GM23248 (cell line): ENCODE data around the gene KIFC3. TPM values are rescaled to one million over a fixed set of nuclear protein-coding genes. Genes with fewer than 3 reads are reported as not detected.

Source experiments
- DNase-seq: peaks from one replicate; pipeline ENCODE4 v3.0.0-alpha.2; 2015
- H2AFZ ChIP-seq: fragments of 200-600 bp; sonication (generic); 2 replicates; pipeline ENCODE4 v1.6.1; 2016; ENCODE audit warnings: antibody characterized with exemption
- H3F3A ChIP-seq: fragments of 200-600 bp; sonication (generic); 2 replicates; pipeline ENCODE4 v1.6.1; 2016; ENCODE audit warnings: mild to moderate bottlenecking, antibody characterized with exemption, mixed run types; ENCODE audit not compliant: insufficient read depth
- H3K27ac ChIP-seq: fragments of 200-600 bp; sonication (generic); 2 replicates; pipeline ENCODE4 v1.5.1; 2016; ENCODE audit warnings: mild to moderate bottlenecking
- H3K27me3 ChIP-seq: fragments of 200-600 bp; sonication (generic); replicated peaks from 2 replicates; pipeline ENCODE4 v1.6.1; 2016; ENCODE audit warnings: mild to moderate bottlenecking; ENCODE audit not compliant: insufficient read depth
- H3K36me3 ChIP-seq: fragments of 200-600 bp; sonication (generic); 2 replicates; pipeline ENCODE4 v1.6.1; 2016; ENCODE audit warnings: low read depth, mild to moderate bottlenecking
- H3K4me1 ChIP-seq: fragments of 200-600 bp; sonication (generic); 2 replicates; pipeline ENCODE4 v1.6.1; 2016; ENCODE audit warnings: mild to moderate bottlenecking; ENCODE audit not compliant: insufficient read depth
- H3K4me2 ChIP-seq: fragments of 200-600 bp; sonication (generic); one replicate; pipeline ENCODE4 v1.6.1; 2016; ENCODE audit warnings: mild to moderate bottlenecking; ENCODE audit not compliant: unreplicated experiment
- H3K4me3 ChIP-seq: fragments of 200-600 bp; sonication (generic); 2 replicates; pipeline ENCODE4 v1.5.1; 2016; ENCODE audit warnings: mild to moderate bottlenecking
- H3K79me2 ChIP-seq: fragments of 200-600 bp; sonication (generic); 2 replicates; pipeline ENCODE4 v1.6.1; 2016; ENCODE audit warnings: mild to moderate bottlenecking; ENCODE audit not compliant: insufficient read depth
- H3K9ac ChIP-seq: fragments of 200-600 bp; sonication (generic); 2 replicates; pipeline ENCODE4 v1.6.1; 2016; ENCODE audit warnings: mild to moderate bottlenecking
- H3K9me2 ChIP-seq: fragments of 200-600 bp; sonication (generic); 2 replicates; pipeline ENCODE4 v1.6.1; 2016; ENCODE audit warnings: mixed run types, mild to moderate bottlenecking, moderate library complexity; ENCODE audit not compliant: insufficient read depth
- H3K9me3 ChIP-seq: fragments of 200-600 bp; sonication (generic); one replicate; pipeline ENCODE4 v1.6.1; 2017; ENCODE audit warnings: low read depth
- H4K20me1 ChIP-seq: fragments of 200-600 bp; sonication (generic); 2 replicates; pipeline ENCODE4 v1.6.0; 2016; ENCODE audit not compliant: insufficient read depth
- EZH2 ChIP-seq: fragments of 200-600 bp; sonication (generic); IDR thresholded peaks from 2 replicates; pipeline ENCODE4 v1.6.1; 2018; ENCODE audit warnings: antibody characterized with exemption, mild to moderate bottlenecking; ENCODE audit not compliant: insufficient read depth, poor library complexity, severe bottlenecking
- EZH2phosphoT487 ChIP-seq: fragments of 200-600 bp; sonication (generic); IDR thresholded peaks from 2 replicates; pipeline ENCODE4 v1.6.1; 2018; ENCODE audit warnings: antibody characterized with exemption, moderate library complexity, mild to moderate bottlenecking, low read depth; ENCODE audit not compliant: insufficient read depth
- WGBS, 2 experiments: methylation state at CpG; one replicate each; pipeline ENCODE4 v1.1.6; 2015 to 2017; ENCODE audit warnings: low lambda C conversion rate in 2 of 2, low coverage in 1 of 2; ENCODE audit errors: missing lambda C conversion rate in 2 of 2; 5-methylcytosine and 5-hydroxymethylcytosine counted together
- in situ Hi-C: fragments of 300-500 bp; cut with MboI; formaldehyde crosslinking; loops from 2 replicates; pipeline ENCODE4 v1.15.0; 2020
- polyA plus RNA-seq: library from polyadenylated mRNA; unstranded; fragments of >200 nt; fragmentation: Nextera tagmentation; extraction: Ambion mirVana; gene quantifications from 2 replicates; pipeline ENCODE4 v1.2.1, GENCODE V29; 2016
- total RNA-seq: library from RNA; depleted of rRNA; stranded (reverse); fragments of >200 nt; shearing (Covaris generic); gene quantifications from 2 replicates; pipeline ENCODE4 v1.2.3, GENCODE V29; 2014

The KIFC3 gene
- total and polyA plus RNA-seq, 2 experiments from 2014 or later: 27.0 to 65.3 TPM

- Histone ChIP-seq H3K4me3 (peak overlapping the region; percentile 93), H3K27me3 (no peaks in the 10 kb centered on the region), H3K79me2 (peaks cover 17% of the 10 kb centered on the region; the same call in 1 of the 2 replicates), H3K36me3 (no peaks in the 10 kb centered on the region), H3K9me2 (no peaks in the 10 kb centered on the region), H3K4me1 (peaks cover 22% of the 10 kb centered on the region), H3K27ac (peak overlapping the region; percentile 90), H2AFZ (peak overlapping the region; percentile 89), H3K9me3 (no peaks in the 10 kb centered on the region), H3K4me2 (peak overlapping the region; percentile 97), H3F3A (peaks cover 34% of the 10 kb centered on the region), H4K20me1 (no peaks in the 10 kb centered on the region), H3K9ac (peak overlapping the region; percentile 98)
- TF ChIP-seq EZH2 (no peak), EZH2phosphoT487 (no peak)
- peak; percentile 100 for DNase-seq
- 3% methylated on average over 41 to 45 of the region's 45 CpGs for WGBS, 2 experiments
- in situ Hi-C loops: no loop called here
Observed at GRCh38 chr16:57734925-57735754, 67.2 kb downstream of the KIFC3 start.

DNA sequence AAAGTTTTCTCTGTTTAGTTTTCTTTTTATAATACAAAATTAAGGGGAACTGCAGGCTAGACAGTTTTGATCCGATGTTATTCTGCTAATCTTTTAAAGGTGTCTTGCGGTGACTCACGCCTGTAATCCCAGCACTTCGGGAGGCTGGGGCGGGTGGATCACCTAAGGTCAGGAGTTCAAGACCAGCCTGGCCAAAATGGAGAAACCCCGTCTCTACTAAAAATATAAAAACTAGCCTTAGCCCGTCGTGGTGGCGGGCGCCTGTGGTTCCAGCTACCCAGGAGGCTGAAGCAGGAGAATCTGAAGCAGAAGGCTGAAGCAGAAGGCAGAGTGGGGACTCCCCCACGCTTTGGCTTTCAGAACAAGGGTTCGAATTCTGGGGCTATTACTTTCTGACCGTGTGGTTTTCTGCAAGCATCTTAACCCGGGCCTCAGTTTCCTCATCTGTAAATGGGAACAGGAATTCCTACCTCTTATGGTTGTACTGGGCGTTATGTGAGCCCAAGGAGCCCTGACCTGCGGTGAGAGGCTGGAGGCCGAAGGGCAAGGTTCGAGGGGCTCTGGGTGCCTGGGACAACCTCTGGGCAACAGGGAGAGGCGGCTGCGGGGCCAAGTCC, 67.9 kb downstream of the KIFC3 start:
- Histone ChIP-seq H3F3A (peaks cover 34% of the 10 kb centered on the region), H3K36me3 (no peaks in the 10 kb centered on the region), H3K9me3 (no peaks in the 10 kb centered on the region), H2AFZ (peak overlapping the region; percentile 89), H3K4me2 (peak overlapping the region; percentile 90), H3K4me1 (peaks cover 22% of the 10 kb centered on the region), H4K20me1 (no peaks in the 10 kb centered on the region), H3K9ac (peak overlapping the region; percentile 98), H3K27ac (peak overlapping the region; percentile 89), H3K27me3 (no peaks in the 10 kb centered on the region), H3K4me3 (peak overlapping the region; percentile 93), H3K9me2 (no peaks in the 10 kb centered on the region), H3K79me2 (peaks cover 17% of the 10 kb centered on the region; the same call in 1 of the 2 replicates)
- DNase-seq: no peak
- WGBS, 2 experiments: 42% methylated on average over 20 of the region's 20 CpGs
- in situ Hi-C loops: no loop called here
- no peak for TF ChIP-seq EZH2phosphoT487
- no peak for TF ChIP-seq EZH2

GRCh38 chr16:57732714-57733113, 69.6 kb downstream of the KIFC3 start:
- H2AFZ ChIP-seq: no peak overlapping the region

GRCh38 chr16:57732037-57732436, 70.3 kb downstream of the KIFC3 start:
- Histone ChIP-seq H3K36me3 (no peaks in the 10 kb centered on the region), H3K9me3 (no peaks in the 10 kb centered on the region), H3K4me2 (no peak overlapping the region), H3K4me3 (no peak overlapping the region), H3K27ac (peak overlapping the region; percentile 18), H3K27me3 (no peaks in the 10 kb centered on the region), H3F3A (peaks cover 29% of the 10 kb centered on the region), H3K79me2 (0 out of 2 replicates have a peak, but pooled peaks cover under 1% of the 10 kb centered on the region), H3K9ac (no peak overlapping the region), H4K20me1 (no peaks in the 10 kb centered on the region), H2AFZ (0 out of 2 replicates have a peak overlapping the region, but pooled peaks have one; percentile 8), H3K9me2 (no peaks in the 10 kb centered on the region), H3K4me1 (peaks cover 18% of the 10 kb centered on the region)
- in situ Hi-C loops: no loop called here
- DNase-seq: peak; percentile 84
- TF ChIP-seq EZH2: no peak
- no peak for TF ChIP-seq EZH2phosphoT487
- WGBS, 2 experiments: 2 to 4% methylated on average over 2 of the region's 2 CpGs

More at GRCh38 chr16:57732714-57733113, 69.6 kb downstream of the KIFC3 start:
- H3K4me1 ChIP-seq: peaks cover 22% of the 10 kb centered on the region
- no peaks in the 10 kb centered on the region for H3K9me2 ChIP-seq
- 0 out of 2 replicates have a peak, but pooled peaks cover 6% of the 10 kb centered on the region for H3K79me2 ChIP-seq
- H3K9me3 ChIP-seq: no peaks in the 10 kb centered on the region
- peaks cover 34% of the 10 kb centered on the region for H3F3A ChIP-seq
- no peaks in the 10 kb centered on the region for H4K20me1 ChIP-seq
- no peak overlapping the region for H3K4me3 ChIP-seq
- no peak for TF ChIP-seq EZH2phosphoT487
- no peak for TF ChIP-seq EZH2
- no peaks in the 10 kb centered on the region for H3K36me3 ChIP-seq
- H3K9ac ChIP-seq: no peak overlapping the region
- no peak overlapping the region for H3K4me2 ChIP-seq
- H3K27me3 ChIP-seq: no peaks in the 10 kb centered on the region
- peak overlapping the region; percentile 18 for H3K27ac ChIP-seq
- in situ Hi-C loops: no loop called here
- DNase-seq: no peak
- 77 to 79% methylated on average over 2 of the region's 2 CpGs for WGBS, 2 experiments
